GM19395 (cell line): ENCODE results near the gene ELMO1.
A peak's percentile ranks its signal among the peaks of the same experiment; 100 is the strongest.

Source experiments
- ATAC-seq: cut with Tn5 transposase; IDR thresholded peaks from one replicate; pipeline ENCODE4 v1.9.1; 2021; ENCODE audit warnings: mild to moderate bottlenecking, moderate library complexity; ENCODE audit not compliant: unreplicated experiment

Gene ELMO1

DNA sequence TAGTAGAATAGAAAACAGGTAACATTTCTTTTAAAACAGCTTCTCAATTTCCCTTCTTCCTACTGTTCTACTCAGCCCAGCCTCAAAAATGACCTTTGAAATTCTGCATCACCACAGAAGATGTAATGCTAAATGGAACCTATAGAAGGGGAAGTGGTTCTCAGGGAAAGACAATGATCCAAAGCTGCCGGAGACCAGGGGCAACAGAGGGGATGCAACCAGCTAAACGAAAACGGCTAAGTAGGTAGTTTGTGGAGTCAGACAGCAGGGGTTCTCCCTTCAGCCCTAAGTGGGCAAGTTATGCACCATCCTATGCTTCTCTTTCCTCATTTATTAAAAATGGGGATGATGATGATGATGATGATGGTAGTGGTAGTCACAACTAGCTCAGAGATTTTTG lies 214.3 kb downstream of the ELMO1 start:
- no peak for ATAC-seq

GRCh38 chr7:37231613-37232012 lies 217.1 kb downstream of the ELMO1 start:
- no peak for ATAC-seq

- ATAC-seq: no peak
Measured at GRCh38 chr7:37230221-37230620, 218.4 kb downstream of the ELMO1 start.

DNA sequence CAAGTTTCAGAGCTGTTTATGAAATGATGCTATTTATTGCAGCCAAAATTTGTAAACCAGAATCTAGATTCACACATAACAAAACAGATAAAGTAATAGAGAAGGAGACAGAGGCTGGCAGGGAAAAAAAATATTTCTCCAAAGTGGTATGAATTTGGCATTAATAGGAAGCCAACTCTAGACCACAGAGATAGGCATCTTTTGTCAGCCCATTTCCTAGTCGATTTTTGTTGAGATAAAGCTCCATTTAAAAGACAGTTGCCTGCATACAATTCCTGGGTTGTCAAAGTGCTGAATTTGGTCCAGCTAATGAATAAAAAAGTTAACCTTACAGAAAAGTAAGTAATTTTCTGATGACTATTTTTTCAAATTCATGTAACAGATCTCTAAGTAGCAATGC lies 219.3 kb downstream of the ELMO1 start:
- no peak for ATAC-seq

DNA sequence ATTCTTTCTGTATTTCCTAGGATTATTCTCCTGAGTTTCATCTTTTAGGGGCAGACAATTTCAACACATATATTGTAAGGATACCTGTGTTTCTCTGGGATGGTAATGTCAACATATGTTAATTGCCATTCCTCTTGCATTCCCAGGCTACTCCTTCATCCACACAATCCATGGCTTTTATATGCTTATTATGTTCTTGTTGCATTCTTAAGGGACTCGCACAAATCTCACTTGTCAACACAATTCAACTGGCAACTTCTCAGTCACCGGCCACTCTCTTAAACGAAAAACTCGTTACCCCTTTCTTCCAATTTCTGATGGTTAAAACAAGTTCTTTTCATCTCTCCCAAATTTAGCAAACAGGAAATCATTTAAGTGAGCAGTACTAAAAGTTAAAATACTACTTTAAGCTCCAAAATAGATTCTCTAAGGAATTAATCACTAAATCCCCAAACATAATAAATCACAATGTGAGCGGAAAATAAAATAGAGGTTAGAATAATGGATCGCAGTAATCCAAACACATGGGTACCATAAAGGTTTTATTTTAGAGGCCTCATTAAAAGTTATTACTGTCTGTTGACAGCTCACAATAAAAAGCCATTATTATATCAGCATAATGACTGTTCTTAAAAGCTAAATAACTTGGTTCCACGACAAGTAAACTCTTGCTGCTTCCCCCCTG lies 223.2 kb downstream of the ELMO1 start:
- no peak for ATAC-seq

GRCh38 chr7:37224746-37225145 lies 223.9 kb downstream of the ELMO1 start:
- no peak for ATAC-seq

DNA sequence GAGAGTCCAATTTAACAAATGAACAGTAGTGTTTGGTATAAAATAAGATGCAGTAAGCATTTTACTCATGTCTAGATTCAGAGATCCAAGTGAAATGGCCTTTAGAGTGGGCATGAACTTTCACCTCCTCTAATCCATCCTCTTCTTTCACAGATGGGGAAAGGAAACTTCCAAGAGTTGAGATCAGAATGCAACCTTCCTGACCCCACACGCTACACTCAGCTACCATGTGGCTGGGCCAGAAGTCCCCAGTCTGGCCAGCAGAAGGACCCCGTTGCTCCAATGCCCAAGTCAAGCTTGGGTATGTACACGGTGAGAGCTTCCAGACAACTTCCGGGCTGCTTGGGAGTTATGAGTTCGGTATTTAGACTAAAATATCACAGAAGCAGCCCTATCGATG lies 228.0 kb downstream of the ELMO1 start:
- no peak for ATAC-seq

GRCh38 chr7:37218956-37219355 lies 229.7 kb downstream of the ELMO1 start:
- ATAC-seq: no peak

DNA sequence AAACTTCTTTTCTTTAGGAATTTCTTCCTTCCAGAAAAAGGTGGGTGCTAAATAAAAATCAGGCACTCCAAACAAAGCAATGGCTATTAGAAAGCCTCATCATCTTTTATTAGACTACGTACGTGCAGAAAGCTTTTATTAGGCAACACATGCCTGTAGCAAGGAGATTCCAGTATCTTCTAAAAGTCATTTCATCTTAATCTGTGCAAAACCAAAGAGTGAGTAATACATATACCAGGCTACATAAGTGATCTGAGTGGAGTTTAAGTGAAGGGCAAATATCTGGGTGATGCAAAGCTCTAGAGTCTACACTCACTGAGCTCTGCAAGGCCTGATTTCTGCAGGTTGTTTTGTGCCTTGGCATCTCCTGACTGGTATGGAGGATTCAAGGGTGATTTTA lies 231.7 kb downstream of the ELMO1 start:
- ATAC-seq: no peak

DNA sequence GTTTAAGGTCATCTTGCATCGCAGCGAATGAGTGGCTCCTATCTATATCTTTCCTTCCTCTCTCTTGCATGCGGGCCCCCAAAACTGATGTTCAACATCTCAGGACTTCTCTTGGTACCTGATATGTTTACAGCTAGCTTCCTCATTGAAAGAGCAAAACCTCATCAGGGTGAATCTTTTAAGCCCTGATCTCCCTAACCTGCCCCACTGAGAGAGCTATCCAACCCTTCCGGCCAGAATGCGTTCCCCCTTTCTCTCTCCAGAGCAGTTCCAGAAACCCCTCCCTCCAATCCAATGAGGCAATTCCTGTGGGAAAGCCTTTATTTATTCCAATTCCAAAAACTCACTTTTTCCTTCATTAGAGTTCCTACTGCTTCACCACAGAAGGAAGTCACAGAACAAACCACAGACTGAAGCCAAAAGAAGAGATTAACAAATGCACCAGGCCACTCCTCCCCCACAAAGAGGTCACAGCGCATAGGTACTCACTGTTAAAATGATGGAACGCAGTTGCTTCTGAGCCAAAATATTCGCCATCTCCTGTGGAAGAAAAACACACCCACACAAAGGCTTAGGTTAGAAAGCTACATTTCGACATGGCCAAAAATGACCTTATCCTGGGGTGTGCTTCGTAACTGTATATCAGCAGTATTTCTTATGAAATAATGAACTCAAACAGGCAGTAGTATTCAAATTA lies 232.4 kb downstream of the ELMO1 start:
- no peak for ATAC-seq

GRCh38 chr7:37215290-37215923 lies 233.3 kb downstream of the ELMO1 start:
- no peak for ATAC-seq

GRCh38 chr7:37212556-37212955 lies 236.1 kb downstream of the ELMO1 start:
- peak; percentile 22 for ATAC-seq

- peak; percentile 64 for ATAC-seq
Measured at GRCh38 chr7:37212051-37212450, 236.6 kb downstream of the ELMO1 start.

- ATAC-seq: no peak
Measured at GRCh38 chr7:37211097-37211880, 237.4 kb downstream of the ELMO1 start.

GRCh38 chr7:37209195-37209594 lies 239.5 kb downstream of the ELMO1 start:
- ATAC-seq: no peak

GRCh38 chr7:37208528-37208927 lies 240.1 kb downstream of the ELMO1 start:
- ATAC-seq: peak; percentile 77

DNA sequence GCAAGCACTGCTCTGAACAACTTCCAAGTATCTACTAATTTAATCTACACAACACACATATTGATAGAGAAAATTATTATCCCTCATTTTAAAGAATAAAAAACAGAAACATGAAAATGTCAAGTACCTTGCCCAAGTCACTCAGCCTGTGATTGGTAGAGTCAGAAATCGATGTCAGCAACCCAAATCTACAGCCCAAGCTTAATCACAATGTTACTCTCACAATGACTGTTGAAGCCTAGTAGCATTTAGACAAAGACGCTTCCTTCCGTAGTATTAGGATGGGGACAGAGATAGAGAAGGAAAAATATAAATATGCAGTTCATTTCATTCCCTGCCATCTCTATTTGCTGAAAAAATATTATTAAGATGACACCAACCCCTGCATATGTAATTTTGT lies 242.5 kb downstream of the ELMO1 start:
- no peak for ATAC-seq

GRCh38 chr7:37205451-37205850 lies 243.2 kb downstream of the ELMO1 start:
- ATAC-seq: peak; percentile 45

- ATAC-seq: no peak
Measured at GRCh38 chr7:37201876-37202198, 246.8 kb downstream of the ELMO1 start.

DNA sequence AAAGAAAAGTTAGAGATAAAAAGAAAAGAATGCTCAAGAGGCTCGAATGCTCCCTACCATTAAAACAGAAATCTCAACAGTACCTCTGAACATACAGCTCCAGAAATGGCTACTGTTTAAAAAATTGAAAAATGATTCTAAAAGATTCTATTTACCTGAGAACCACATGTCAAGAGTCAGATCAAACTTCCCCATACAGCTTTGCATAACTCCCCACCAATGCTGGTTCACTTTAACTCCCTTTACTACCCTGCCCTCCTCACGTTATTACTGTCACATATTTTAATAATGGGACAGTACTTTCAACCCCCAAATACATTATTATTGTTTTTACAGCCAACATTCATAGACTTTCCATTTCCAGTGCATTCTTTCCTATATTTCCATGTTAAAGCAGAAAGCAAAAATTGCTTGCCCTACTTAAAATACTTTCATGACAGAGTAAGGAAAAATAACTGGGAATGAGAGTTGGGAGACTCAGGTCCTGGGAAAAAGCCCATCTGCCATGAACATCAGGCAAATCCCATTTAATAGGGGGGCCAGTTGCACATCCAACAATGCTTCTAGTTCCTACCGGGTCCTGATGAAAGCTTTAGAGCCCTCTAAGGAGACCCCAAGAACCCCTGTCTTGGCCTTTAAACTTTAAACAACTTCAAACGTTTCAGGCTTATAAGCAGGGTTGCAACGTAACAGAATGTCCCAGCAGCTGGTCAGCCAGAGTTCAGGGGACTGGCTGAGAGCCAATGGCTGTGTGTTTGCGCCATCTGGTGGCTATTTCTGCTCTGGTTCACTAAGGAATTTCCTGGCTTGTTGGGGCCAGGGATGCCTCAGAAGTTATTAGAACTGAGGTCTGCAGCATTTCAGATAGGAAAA lies 247.4 kb downstream of the ELMO1 start:
- ATAC-seq: no peak
